SU-DHL-6 (cell line): ENCODE data around the gene CHP2.

Experiments
- EZH2phosphoT487 ChIP-seq: fragments of 200-600 bp; sonication (generic), shearing (Covaris generic); conservative IDR thresholded peaks from 2 replicates; pipeline ENCODE4 v1.6.1; 2018; ENCODE audit warnings: mild to moderate bottlenecking, antibody characterized with exemption, low read length, moderate library complexity, mixed read lengths
- TF ChIP-seq, protein P1 (sequence below): fragments of 200-600 bp; sonication (generic); IDR thresholded peaks from one replicate; pipeline ENCODE4 v1.5.1; 2017; ENCODE audit warnings: antibody characterized with exemption, mild to moderate bottlenecking, low read length, moderate library complexity; ENCODE audit not compliant: insufficient read depth, poor library complexity, severe bottlenecking

DNA sequence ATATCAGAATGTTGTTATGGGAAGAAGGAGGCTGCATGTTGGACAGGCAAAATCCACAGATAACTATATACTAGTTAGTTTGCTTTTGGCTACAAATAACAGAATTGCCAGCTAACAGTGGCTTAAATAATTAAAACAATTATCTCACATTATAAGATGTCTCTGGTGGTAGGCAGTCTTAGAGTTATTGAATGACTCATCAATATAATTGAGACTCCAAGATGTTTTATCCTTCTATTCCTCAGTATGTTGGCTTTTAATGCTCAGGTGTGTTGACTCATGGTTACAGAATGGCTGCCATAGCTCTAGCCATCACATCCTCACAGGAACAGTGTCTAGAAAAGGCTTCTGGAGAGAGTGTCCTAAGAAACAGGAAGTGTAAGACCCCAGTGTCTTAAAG, 11.1 kb downstream of the CHP2 start:
- TF ChIP-seq, protein P1, sequence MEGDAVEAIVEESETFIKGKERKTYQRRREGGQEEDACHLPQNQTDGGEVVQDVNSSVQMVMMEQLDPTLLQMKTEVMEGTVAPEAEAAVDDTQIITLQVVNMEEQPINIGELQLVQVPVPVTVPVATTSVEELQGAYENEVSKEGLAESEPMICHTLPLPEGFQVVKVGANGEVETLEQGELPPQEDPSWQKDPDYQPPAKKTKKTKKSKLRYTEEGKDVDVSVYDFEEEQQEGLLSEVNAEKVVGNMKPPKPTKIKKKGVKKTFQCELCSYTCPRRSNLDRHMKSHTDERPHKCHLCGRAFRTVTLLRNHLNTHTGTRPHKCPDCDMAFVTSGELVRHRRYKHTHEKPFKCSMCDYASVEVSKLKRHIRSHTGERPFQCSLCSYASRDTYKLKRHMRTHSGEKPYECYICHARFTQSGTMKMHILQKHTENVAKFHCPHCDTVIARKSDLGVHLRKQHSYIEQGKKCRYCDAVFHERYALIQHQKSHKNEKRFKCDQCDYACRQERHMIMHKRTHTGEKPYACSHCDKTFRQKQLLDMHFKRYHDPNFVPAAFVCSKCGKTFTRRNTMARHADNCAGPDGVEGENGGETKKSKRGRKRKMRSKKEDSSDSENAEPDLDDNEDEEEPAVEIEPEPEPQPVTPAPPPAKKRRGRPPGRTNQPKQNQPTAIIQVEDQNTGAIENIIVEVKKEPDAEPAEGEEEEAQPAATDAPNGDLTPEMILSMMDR, result no peak
- TF ChIP-seq EZH2phosphoT487, result no peak
